Testis (tissue), 3 donors: ENCODE results near the gene STK39. TPM values are rescaled to one million over a fixed set of nuclear protein-coding genes. Genes with fewer than 3 reads are reported as not detected.

Experiments
- DNase-seq: peaks from one replicate; pipeline ENCODE4 v3.0.0-alpha.2; 2019
- H3K27ac ChIP-seq, 2 donors: fragments of 200-600 bp; sonication (generic); one replicate each; pipeline ENCODE4 v1.5.1; 2019
- H3K27me3 ChIP-seq: fragments of 200-600 bp; sonication (generic); one replicate; pipeline ENCODE4 v1.5.1; 2019
- H3K36me3 ChIP-seq: fragments of 200-600 bp; sonication (generic); one replicate; pipeline ENCODE4 v1.5.1; 2017; ENCODE audit warnings: low read depth; ENCODE audit errors: missing control alignments
- H3K4me1 ChIP-seq: fragments of 200-600 bp; sonication (generic); one replicate; pipeline ENCODE4 v1.5.1; 2019
- H3K4me3 ChIP-seq, 2 donors: fragments of 200-600 bp; sonication (generic); one replicate each; pipeline ENCODE4 v1.5.1; 2017 to 2019
- H3K9me3 ChIP-seq: fragments of 200-600 bp; sonication (generic); one replicate; pipeline ENCODE4 v1.5.1; 2017
- POLR2A ChIP-seq: fragments of 450-650 bp; IDR thresholded peaks from one replicate; pipeline ENCODE4 v1.6.1; 2017; ENCODE audit warnings: antibody characterized with exemption, mild to moderate bottlenecking, moderate library complexity
- WGBS, 2 donors: methylation state at CpG; one replicate each; pipeline ENCODE4 v1.1.5; 2018; 5-methylcytosine and 5-hydroxymethylcytosine counted together
- intact Hi-C: fragments of 100-400 bp; cut with DNase I; formaldehyde crosslinking; loops from one replicate; pipeline ENCODE4 v1.15.1; 2023; ENCODE audit warnings: low total_unique reads
- polyA plus RNA-seq: library from polyadenylated mRNA; stranded (reverse); fragments of 350-450 nt; fragmentation: Illumina TruSeq; extraction: RNeasy Lipid Tissue Mini Kit (QIAGEN cat#74804); gene quantifications from one replicate; pipeline ENCODE4 v1.2.3, GENCODE V29; 2014; ENCODE audit warnings: low read depth, low replicate concordance; ENCODE audit not compliant: insufficient read depth
- small RNA-seq, 2 donors: library from RNA; depleted of rRNA; stranded (forward); fragments of <200 nt; gene quantifications; one replicate each; pipeline ENCODE3, GENCODE V24; 2016
- total RNA-seq, 2 donors: library from RNA; depleted of rRNA; stranded (reverse); fragments of >200 nt; gene quantifications; one replicate each; pipeline ENCODE4 v1.2.3, GENCODE V29; 2016
- TF ChIP-seq, protein P1 (sequence below), 3 experiments: fragments of 450-650 bp in 2 of 3; fragments of 200-600 bp in 1 of 3; sonication (generic) in 1 of 3; IDR thresholded peaks; one replicate each; pipeline ENCODE4 v1.5.1; 2016 to 2019; ENCODE audit warnings: antibody characterized with exemption in 3 of 3, mild to moderate bottlenecking in 2 of 3, moderate library complexity in 1 of 3

Gene STK39
- total and polyA plus RNA-seq, 3 donors from 2014 or later = 26.4 to 70.7 (median 41.8) TPM

DNA sequence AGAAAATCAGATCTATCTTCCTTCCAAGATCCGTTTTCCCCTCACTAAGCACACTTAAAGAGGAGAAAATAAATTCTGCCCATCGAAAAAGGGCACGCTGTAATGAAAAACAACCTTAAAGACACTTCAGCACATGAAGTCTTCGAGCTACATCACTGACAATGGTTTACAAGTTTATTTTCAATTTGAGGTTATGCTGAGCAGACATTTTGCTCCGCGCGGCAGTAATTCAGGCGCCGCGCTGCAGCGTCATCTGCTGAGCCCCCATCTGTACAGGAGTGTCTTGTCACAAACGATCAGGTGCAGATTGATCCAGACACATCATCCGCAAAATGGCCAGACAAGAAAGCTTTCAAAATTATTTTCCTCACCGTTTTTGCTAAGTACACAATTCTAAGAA, 341.7 kb downstream of the STK39 start:
- H3K27ac ChIP-seq = no peak overlapping the region
- H3K4me1 ChIP-seq = no peaks in the 10 kb centered on the region
- no peaks in the 10 kb centered on the region for H3K9me3 ChIP-seq
- no peaks in the 10 kb centered on the region for H3K36me3 ChIP-seq
- DNase-seq = no peak
- no peaks in the 10 kb centered on the region for H3K27me3 ChIP-seq
- TF ChIP-seq, protein P1, sequence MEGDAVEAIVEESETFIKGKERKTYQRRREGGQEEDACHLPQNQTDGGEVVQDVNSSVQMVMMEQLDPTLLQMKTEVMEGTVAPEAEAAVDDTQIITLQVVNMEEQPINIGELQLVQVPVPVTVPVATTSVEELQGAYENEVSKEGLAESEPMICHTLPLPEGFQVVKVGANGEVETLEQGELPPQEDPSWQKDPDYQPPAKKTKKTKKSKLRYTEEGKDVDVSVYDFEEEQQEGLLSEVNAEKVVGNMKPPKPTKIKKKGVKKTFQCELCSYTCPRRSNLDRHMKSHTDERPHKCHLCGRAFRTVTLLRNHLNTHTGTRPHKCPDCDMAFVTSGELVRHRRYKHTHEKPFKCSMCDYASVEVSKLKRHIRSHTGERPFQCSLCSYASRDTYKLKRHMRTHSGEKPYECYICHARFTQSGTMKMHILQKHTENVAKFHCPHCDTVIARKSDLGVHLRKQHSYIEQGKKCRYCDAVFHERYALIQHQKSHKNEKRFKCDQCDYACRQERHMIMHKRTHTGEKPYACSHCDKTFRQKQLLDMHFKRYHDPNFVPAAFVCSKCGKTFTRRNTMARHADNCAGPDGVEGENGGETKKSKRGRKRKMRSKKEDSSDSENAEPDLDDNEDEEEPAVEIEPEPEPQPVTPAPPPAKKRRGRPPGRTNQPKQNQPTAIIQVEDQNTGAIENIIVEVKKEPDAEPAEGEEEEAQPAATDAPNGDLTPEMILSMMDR (IDR thresholded peaks at IDR 0.05) = no peak
- no peak for TF ChIP-seq POLR2A
- 68 to 80% methylated on average over 14 of the region's 14 CpGs for WGBS, 2 donors
- intact Hi-C loops = no loop called here
- no peak overlapping the region for H3K4me3 ChIP-seq

Small RNA genes within 50 kb of the gene (small RNA-seq; reads per million reads assigned to genes)
- gene AC067940.1 = 0.28 to 1.6 reads per million in 2 donors

Other genes with a start within 250 kb of the STK39 start
- 10 to 100 TPM; 59.4 to 71.0 TPM for gene CERS6, start 208.7 kb upstream of the STK39 start, total RNA-seq
- 24.7 TPM for gene CERS6, start 208.7 kb upstream of the STK39 start, polyA plus RNA-seq